LNCaP clone FGC (cell line): Measurements from ENCODE around the gene CCM2.
"Not testable (repeated sequence)": the region's sequence is repeated elsewhere in the genome, so short reads cannot be mapped to it uniquely, and the experiment has no call there.

Experiments
- DNase-seq: peaks from one replicate; pipeline ENCODE4 v3.0.0-alpha.2; 2011; ENCODE audit warnings: low read depth
- H3K4me3 ChIP-seq: 2 replicates; pipeline ENCODE4 v1.5.1; 2011; ENCODE audit warnings: mild to moderate bottlenecking, low read depth, low read length, control low read depth
- CTCF ChIP-seq: IDR thresholded peaks from 2 replicates; pipeline ENCODE4 v1.5.1; 2012; ENCODE audit warnings: mild to moderate bottlenecking; ENCODE audit not compliant: control insufficient read depth, insufficient read depth; ENCODE audit errors: extremely low read depth

CCM2 gene

GRCh38 chr7:44988701-44989100 lies 11.3 kb upstream of the CCM2 start:
- no peak overlapping the region for H3K4me3 ChIP-seq
- no peak for TF ChIP-seq CTCF
- DNase-seq, result no peak

DNA sequence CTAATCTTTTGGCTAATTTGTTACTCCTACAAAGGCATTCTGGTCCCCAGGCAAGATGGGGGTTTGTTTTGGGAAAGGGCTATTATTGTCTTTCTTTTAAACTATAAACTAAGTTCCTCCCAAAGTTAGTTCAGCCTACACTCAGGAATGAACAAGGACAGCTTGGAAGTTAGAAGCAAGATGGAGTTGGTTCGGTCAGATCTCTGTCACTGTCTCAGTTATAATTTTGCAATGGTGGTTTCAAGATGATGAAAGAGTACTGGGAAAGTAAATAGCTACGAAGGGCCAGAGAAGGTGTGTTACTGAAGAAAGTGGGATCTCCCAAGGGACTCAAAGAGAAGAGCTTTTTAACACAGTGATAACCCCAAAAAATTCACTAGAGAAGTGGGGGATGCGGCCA lies 10.9 kb upstream of the CCM2 start:
- DNase-seq, result no peak
- no peak for TF ChIP-seq CTCF
- no peak overlapping the region for H3K4me3 ChIP-seq

DNA sequence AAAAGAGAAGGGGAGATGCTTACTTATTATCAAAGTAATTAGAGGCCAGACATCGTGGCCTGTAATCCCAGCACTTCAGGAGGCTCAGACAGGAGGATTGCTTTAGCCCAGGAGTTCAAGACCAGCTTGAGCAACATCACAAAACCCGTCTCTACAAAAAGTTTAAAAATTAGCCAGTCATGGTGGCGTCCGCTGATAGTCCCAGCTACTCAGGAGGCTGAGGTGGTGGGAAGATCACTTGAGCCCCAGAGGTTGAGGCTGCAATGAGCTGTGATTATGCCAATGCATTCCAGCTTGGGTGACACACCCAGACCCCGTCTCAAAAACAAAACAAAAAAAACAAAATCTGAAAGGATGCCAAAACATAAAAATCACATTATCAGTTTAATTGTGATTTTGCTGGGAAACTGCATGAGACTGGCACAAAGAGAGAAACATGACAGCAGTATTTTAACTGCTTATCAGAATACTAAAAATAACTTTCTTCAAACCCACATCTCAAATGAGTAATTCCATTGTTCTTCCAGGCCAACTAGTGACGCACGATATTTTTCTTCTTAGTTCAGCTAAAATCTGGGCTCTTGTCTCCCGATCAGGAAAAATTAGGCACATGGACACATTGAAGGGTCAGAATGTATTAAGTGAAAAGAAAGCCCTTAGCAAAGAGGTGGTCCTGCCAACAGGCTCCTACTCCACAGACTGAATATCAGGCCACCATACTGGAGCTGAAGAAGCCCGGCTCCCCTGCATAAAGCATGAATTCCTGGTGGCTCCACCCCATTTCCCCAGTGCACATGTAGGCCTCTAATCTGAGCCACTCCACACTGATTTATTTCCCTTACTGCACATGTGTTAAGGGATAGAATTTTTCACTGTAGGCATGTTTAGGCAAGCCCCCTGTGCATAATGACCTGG lies 9.6 kb upstream of the CCM2 start:
- no peak for TF ChIP-seq CTCF
- H3K4me3 ChIP-seq, result no peak overlapping the region
- no peak for DNase-seq

GRCh38 chr7:44992004-44992795 lies 7.8 kb upstream of the CCM2 start:
- H3K4me3 ChIP-seq, DNase-seq: not testable (repeated sequence)

DNA sequence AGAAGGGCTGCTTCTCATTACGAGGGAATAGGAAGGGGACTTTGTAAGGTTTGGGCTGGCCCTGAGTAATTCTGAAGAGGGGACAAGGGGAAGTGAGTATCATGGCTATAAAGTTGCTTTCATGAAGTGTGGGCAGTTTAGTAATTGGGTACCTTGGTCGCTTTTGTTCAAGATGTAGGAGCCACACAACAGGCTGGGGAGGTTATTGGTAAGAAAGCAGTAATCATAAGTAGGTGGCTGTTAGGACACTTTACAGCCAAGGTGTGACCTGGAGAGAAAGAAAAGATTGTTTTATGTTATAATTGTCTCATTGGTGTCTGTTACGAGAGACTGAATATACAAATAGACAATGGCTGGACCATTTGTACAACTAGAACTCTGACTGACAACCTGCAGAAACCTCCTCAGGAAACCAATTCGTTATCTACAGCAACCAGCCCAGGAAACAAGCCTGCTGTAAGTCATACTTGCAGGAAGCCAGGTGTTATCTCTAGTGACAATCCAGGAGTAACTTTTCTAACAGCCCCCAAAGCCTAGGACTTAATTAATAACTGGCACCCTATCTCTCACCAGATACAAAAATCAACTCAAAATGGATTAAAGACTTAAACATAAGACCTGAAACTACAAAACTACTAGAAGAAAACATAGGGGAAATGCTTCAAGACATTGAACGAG lies 5.0 kb upstream of the CCM2 start:
- no peak for TF ChIP-seq CTCF
- no peak for DNase-seq
- no peak overlapping the region for H3K4me3 ChIP-seq

DNA sequence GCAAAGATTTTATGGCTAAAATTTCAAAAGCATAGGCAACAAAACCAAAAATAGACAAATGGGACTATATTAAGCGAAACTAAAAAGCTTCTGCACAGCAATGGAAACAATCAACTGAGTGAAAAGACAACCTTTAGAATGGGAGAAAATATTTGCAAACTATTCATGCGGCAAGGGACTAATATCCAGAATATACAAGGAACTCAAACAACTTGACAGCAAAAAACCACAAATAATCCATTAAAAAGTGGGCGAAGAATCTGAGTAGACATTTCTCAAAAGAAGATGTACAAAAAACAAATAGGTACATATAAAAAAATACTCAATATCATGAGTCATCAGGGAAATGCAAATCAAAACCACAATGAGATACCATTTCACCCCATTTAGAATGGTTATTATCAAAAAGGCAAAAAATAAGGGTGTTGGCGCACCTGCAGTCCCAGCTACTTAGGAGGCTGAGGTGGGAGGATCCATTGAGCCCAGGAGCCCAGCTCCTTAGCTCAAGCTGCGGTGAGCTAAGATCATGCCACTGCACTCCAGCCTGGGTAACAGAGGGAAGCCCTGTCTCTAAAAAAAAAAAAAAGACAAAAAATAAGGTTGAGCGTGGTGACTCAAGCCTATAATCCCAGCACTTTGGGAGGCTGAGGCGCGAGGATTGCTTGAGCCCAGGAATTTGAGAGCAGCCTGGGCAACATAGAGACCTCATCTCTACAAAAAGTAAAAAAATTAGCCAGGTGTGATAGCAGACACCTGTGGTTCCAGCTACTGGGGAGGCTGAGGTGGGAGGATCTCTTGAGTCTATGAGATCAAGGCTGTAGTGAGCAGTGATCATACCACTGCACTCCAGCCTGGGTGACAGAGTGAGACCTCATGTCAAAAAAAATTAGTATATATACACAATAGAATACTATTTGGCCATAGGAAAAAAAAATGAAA lies 4.2 kb upstream of the CCM2 start:
- no peak for TF ChIP-seq CTCF
- DNase-seq, result no peak
- no peak overlapping the region for H3K4me3 ChIP-seq
